Hair follicular keratinocyte (primary cell): ENCODE results near the gene NDN. TPM values are rescaled to one million over a fixed set of nuclear protein-coding genes. Genes with fewer than 3 reads are reported as not detected.

Experiments used
- total RNA-seq: library from RNA; depleted of rRNA; stranded (reverse); fragments of >200 nt; gene quantifications from 2 replicates; pipeline ENCODE4 v1.2.3, GENCODE V29; 2015

The NDN gene, protein sequence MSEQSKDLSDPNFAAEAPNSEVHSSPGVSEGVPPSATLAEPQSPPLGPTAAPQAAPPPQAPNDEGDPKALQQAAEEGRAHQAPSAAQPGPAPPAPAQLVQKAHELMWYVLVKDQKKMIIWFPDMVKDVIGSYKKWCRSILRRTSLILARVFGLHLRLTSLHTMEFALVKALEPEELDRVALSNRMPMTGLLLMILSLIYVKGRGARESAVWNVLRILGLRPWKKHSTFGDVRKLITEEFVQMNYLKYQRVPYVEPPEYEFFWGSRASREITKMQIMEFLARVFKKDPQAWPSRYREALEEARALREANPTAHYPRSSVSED
- 16.9 and 20.2 TPM in 2 replicates for total RNA-seq

DNA sequence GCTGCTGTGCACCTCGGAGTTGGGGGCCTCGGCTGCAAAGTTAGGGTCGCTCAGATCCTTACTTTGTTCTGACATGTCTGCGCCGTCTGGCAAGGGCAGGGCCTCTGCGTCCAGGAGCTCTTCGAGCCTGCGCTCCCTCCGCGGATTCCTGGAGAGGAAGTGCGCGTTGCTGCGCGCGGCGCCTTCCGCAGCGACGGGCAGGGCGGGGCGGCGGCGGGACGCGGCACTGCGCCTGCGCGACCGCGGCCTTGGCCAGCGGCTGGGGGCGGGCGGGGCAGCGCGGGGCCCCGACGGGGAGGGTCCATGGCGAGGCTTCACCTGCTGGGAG, at the start of gene NDN:
Gene NDN, minus strand, starts transcription at position 163 of the 328 bp plus-strand sequence. Its CDS starts 88 bp downstream, at position 75.

DNA sequence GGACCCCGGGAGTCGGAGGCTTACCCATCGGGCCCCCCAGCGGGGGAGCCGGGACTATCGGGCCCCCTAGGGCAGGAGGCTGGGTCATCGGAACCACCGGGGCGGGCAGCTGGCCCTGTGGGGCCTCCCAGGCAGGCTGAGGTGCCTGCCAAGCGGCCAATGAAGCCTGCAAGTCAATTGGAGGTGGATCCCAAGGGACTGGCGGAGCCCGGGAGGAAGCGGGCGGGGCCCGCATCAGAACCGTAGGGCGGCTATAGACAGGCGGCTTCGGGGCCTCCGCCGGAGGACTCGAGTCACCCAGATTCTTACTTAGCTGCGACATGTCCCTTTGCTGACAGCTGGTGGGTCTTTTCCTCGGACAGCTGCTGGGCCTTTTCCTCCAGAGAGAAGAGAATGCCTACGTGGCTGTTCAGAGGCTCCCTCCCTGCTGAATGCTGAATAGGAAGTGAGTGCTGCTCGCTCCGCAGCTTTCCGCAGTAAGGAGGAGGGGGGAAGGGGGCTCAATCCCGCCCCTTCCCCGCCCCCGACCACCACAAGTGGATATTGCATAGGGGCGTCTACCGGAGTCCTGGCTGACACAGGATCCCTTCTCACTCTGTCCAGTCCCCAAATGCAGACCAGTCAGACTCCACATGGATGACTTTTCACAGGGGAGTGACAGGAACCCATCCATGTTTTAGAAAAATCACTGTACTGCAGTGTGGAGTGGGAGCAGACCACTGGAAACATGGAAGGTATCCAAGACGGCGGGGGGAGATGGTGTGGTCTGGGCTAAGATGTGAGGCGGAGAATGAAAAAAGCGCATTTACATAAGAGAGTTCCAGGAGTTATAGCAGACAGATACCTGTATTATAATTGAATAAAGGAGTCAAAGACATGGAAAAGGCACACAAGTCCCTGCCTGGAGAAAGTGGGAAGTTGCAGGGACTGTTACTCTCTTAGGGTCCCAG, 39.4 kb downstream of the NDN start, which contains the start of gene MAGEL2:
Gene MAGEL2, minus strand, starts transcription at position 447 of the 950 bp plus-strand sequence. Its CDS starts 125 bp downstream, at position 322.

Other genes with a start within 250 kb of the NDN start
- not detected in 2 replicates for gene GOLGA6L2, start 240.1 kb downstream of the NDN start, total RNA-seq
- gene MKRN3, start 121.6 kb downstream of the NDN start, total RNA-seq: 0.70 and 0.80 TPM in 2 replicates
- gene MAGEL2, start 39.4 kb downstream of the NDN start, total RNA-seq: not detected in 2 replicates